Stimulated activated naive CD8-positive, alpha-beta T cell treated with anti-CD3 and anti-CD28 coated beads, Interleukin-15, Interleukin-2, amounts not matched to agents 100 ng/mL and 50 ng/mL, for 24 hours (primary cell): ENCODE data around the gene ANKRD13B.

ENCODE experiments used
- H3K27ac Mint-ChIP-seq: one replicate; pipeline ENCODE4 v1.8.0; 2021; ENCODE audit warnings: mild to moderate bottlenecking, mixed read lengths
- H3K27me3 Mint-ChIP-seq: one replicate; pipeline ENCODE4 v1.8.0; 2021; ENCODE audit warnings: mixed read lengths
- H3K36me3 Mint-ChIP-seq: one replicate; pipeline ENCODE4 v1.8.0; 2021; ENCODE audit warnings: low read depth, mixed read lengths
- H3K4me1 Mint-ChIP-seq: one replicate; pipeline ENCODE4 v1.8.0; 2021; ENCODE audit warnings: low read depth, mixed read lengths
- H3K4me3 Mint-ChIP-seq: one replicate; pipeline ENCODE4 v1.8.0; 2021; ENCODE audit warnings: mild to moderate bottlenecking, mixed read lengths
- H3K9me3 Mint-ChIP-seq: one replicate; pipeline ENCODE4 v1.8.0; 2021; ENCODE audit warnings: mixed read lengths

Gene ANKRD13B

GRCh38 chr17:29612404-29613280 is 19.7 kb downstream of the ANKRD13B start:
- Mint-ChIP-seq H3K27ac (no peak overlapping the region), H3K27me3 (no peaks in the 10 kb centered on the region), H3K9me3 (no peaks in the 10 kb centered on the region), H3K36me3 (peaks cover 4% of the 10 kb centered on the region), H3K4me1 (peaks cover 39% of the 10 kb centered on the region), H3K4me3 (no peak overlapping the region)

DNA sequence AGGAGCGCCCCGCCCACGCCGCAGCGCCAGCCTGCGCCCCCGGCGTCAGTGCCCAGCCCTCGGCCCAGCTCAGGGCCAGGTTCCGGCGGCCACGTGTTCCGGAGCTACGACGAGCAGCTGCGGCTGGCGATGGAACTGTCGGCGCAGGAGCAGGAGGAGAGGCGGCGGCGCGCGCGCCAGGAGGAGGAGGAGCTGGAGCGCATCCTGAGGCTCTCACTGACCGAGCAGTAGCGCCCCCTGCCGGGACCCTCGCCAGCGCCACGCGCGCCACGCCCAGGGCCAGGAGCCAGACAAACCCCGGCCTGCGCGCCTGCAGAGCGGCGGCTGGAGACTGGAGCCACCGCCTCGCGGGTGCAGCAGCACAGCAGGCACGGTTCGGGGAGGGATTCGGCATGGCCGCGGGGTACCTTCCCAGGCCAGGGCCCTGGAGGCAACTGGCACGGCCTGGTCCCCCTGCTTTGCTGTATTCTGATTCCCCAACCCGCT is 20.5 kb downstream of the ANKRD13B start:
- no peaks in the 10 kb centered on the region for H3K27me3 Mint-ChIP-seq
- peak overlapping the region; percentile 60 for H3K4me3 Mint-ChIP-seq
- H3K9me3 Mint-ChIP-seq, result no peaks in the 10 kb centered on the region
- H3K27ac Mint-ChIP-seq, result no peak overlapping the region
- peaks cover 4% of the 10 kb centered on the region for H3K36me3 Mint-ChIP-seq
- peaks cover 43% of the 10 kb centered on the region for H3K4me1 Mint-ChIP-seq

DNA sequence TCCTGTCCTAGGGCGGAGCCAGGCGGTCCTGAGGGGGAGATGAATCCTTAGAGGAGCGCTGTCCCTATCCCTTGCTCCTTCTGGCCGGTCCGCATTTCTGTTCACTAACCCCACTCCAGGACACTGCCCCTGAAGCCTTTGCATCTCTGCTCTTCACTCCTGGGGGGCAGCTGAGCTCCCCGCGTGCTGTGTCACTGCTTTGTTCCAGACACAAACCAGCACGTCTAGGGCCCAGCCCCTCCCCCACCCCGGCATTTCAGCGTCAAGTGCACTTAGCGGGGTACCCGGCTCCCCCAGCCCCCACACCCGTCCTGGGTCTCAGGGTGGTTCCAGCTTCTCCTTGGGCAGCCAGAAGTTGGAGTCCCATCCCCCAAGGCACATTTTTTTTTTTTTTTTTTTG is 20.9 kb downstream of the ANKRD13B start:
- no peaks in the 10 kb centered on the region for H3K27me3 Mint-ChIP-seq
- peaks cover 45% of the 10 kb centered on the region for H3K4me1 Mint-ChIP-seq
- peak overlapping the region; percentile 60 for H3K4me3 Mint-ChIP-seq
- peaks cover 4% of the 10 kb centered on the region for H3K36me3 Mint-ChIP-seq
- H3K9me3 Mint-ChIP-seq, result no peaks in the 10 kb centered on the region
- no peak overlapping the region for H3K27ac Mint-ChIP-seq

DNA sequence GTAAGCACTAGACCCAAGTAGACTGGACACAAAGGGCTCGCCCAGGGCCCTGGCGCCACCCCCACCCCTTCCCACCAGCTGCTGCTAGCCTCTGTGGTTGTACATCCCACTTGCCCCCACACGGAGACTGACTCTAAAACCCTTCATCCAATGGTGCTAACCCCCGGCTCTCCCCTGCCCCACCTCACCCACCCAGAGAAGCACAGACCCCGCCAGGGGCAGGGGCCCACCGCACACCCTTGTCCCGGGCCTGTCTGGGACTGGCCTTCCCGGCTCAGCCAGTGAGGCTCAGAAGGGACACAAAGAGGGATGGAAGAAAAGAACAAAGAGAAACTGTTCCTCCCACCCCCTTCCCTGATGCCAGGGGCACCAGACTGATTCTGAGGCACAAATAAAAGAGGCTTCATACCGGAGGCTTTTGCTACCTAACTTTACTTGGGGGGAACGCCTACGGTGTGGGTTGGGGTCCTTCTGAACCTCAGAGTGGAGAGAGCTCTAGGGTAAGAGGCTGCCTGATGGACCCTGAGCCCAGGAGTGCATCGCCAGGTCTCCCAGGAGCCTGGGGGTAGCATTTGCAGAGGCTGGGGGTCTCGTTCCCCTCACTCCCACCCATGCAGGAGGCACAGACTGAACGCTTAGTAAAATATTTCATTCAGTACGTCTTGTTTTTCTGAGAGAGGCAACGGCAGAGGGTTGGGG is 21.6 kb downstream of the ANKRD13B start:
- H3K36me3 Mint-ChIP-seq, result peaks cover 2% of the 10 kb centered on the region
- H3K9me3 Mint-ChIP-seq, result no peaks in the 10 kb centered on the region
- H3K27me3 Mint-ChIP-seq, result no peaks in the 10 kb centered on the region
- H3K4me1 Mint-ChIP-seq, result peaks cover 45% of the 10 kb centered on the region
- H3K4me3 Mint-ChIP-seq, result peak overlapping the region; percentile 80
- no peak overlapping the region for H3K27ac Mint-ChIP-seq

GRCh38 chr17:29615048-29615385 is 22.1 kb downstream of the ANKRD13B start:
- H3K27me3 Mint-ChIP-seq, result no peaks in the 10 kb centered on the region
- H3K4me1 Mint-ChIP-seq, result peaks cover 45% of the 10 kb centered on the region
- H3K27ac Mint-ChIP-seq, result peak overlapping the region; percentile 63
- no peaks in the 10 kb centered on the region for H3K9me3 Mint-ChIP-seq
- H3K36me3 Mint-ChIP-seq, result no peaks in the 10 kb centered on the region
- H3K4me3 Mint-ChIP-seq, result peak overlapping the region; percentile 80

DNA sequence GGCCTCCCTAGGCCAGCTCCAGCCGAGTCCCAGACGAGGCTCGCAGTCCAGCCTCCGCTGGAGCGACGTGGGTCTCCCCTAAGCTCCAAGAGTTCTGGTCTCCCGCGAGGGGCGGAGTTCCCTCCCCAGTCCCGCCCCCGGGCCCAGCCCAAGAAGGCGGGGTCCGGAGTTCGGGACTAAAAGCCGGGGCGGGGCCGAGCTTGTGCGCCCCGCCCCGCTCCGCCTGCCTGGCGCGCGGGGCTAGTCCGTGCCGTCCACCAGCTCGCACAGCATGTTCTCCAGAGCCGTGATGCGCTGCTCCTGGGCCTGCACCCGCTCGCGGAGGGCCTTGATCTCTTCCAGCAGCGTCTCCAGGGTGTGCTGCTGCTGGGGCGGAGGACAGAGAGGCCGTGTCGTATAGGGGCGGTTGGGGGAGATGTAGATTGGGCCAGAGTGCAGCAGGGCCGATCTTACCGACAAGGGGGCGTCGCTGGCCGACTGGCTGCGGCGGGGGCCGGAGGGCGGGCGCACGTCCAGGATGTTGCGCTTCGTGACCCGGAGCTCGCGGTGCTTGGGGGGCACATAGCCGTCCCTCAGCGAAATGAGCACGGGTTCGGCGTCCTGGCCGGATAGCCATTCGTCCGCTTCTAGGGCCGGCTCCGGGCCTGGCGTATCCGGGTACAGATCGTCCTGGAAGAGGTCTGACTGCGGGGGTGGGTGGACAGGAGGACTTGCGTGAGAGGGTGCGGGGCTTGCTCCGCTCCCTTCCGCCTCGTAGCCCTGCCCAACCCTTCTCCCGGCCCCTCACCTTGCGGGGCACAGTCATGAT is 22.8 kb downstream of the ANKRD13B start:
- Mint-ChIP-seq H3K27ac (peak overlapping the region; percentile 72), H3K9me3 (no peaks in the 10 kb centered on the region), H3K4me3 (peak overlapping the region; percentile 80), H3K27me3 (no peaks in the 10 kb centered on the region), H3K4me1 (peaks cover 45% of the 10 kb centered on the region), H3K36me3 (no peaks in the 10 kb centered on the region)

DNA sequence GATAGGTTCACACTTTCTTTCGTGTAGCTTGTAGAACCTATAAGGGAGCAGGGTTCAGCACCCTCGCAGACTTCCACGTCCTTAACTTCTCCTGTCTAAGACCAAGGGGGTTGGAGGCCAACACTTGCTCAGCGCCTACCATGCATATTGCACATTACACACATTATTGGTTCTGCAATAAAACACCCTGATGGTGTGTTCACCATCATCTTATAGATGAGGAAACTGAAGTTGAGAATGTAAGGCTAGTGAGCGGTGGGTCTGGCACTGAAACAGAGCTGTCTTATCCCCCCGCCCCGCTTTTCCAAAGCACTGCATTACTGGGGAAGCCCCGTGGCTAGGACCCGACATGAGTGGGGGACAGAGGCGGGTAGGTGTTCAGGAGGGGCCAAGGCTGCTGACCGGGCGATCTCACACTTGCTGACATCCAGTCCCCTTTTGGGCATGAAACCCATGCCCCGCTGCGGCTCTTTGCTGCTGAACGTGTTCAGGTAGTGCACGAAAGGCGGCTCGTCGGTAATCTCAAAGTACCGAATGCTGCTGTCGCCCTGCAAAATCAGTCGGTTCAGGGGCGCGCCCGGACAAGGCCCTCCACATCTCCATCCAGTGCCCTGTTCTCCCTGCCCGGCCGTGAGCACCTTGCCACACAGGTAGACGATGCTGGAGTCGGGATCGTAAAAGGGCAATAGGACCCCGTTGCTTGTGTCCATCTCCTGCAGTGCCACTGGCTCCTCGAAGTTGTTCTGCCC is 23.5 kb downstream of the ANKRD13B start:
- no peaks in the 10 kb centered on the region for H3K9me3 Mint-ChIP-seq
- no peak overlapping the region for H3K27ac Mint-ChIP-seq
- H3K4me1 Mint-ChIP-seq, result peaks cover 48% of the 10 kb centered on the region
- H3K4me3 Mint-ChIP-seq, result peak overlapping the region; percentile 80
- no peaks in the 10 kb centered on the region for H3K36me3 Mint-ChIP-seq
- no peaks in the 10 kb centered on the region for H3K27me3 Mint-ChIP-seq

GRCh38 chr17:29617125-29617480 is 24.2 kb downstream of the ANKRD13B start:
- H3K36me3 Mint-ChIP-seq, result no peaks in the 10 kb centered on the region
- no peaks in the 10 kb centered on the region for H3K9me3 Mint-ChIP-seq
- H3K27me3 Mint-ChIP-seq, result no peaks in the 10 kb centered on the region
- peak overlapping the region; percentile 89 for H3K27ac Mint-ChIP-seq
- peak overlapping the region; percentile 80 for H3K4me3 Mint-ChIP-seq
- H3K4me1 Mint-ChIP-seq, result peaks cover 54% of the 10 kb centered on the region

- Mint-ChIP-seq H3K27ac (peak overlapping the region; percentile 89), H3K9me3 (no peaks in the 10 kb centered on the region), H3K27me3 (no peaks in the 10 kb centered on the region), H3K4me1 (peaks cover 56% of the 10 kb centered on the region), H3K36me3 (no peaks in the 10 kb centered on the region), H3K4me3 (peak overlapping the region; percentile 80)
These were observed 24.7 kb downstream of the ANKRD13B start for GRCh38 chr17:29617481-29618271.

- Mint-ChIP-seq H3K9me3 (no peaks in the 10 kb centered on the region), H3K4me3 (peak overlapping the region; percentile 80), H3K36me3 (no peaks in the 10 kb centered on the region), H3K27me3 (no peaks in the 10 kb centered on the region), H3K27ac (no peak overlapping the region), H3K4me1 (peaks cover 63% of the 10 kb centered on the region)
These were observed 25.5 kb downstream of the ANKRD13B start for GRCh38 chr17:29618272-29619065.

- Mint-ChIP-seq H3K9me3 (no peaks in the 10 kb centered on the region), H3K4me3 (no peak overlapping the region), H3K36me3 (no peaks in the 10 kb centered on the region), H3K27ac (no peak overlapping the region), H3K4me1 (peaks cover 64% of the 10 kb centered on the region), H3K27me3 (no peaks in the 10 kb centered on the region)
These were observed 26.3 kb downstream of the ANKRD13B start for GRCh38 chr17:29619251-29619650.

- H3K27ac Mint-ChIP-seq, result no peak overlapping the region
- no peak overlapping the region for H3K4me3 Mint-ChIP-seq
- no peaks in the 10 kb centered on the region for H3K36me3 Mint-ChIP-seq
- H3K9me3 Mint-ChIP-seq, result no peaks in the 10 kb centered on the region
- H3K4me1 Mint-ChIP-seq, result peaks cover 64% of the 10 kb centered on the region
- no peaks in the 10 kb centered on the region for H3K27me3 Mint-ChIP-seq
These were observed 27.3 kb downstream of the ANKRD13B start for GRCh38 chr17:29620271-29620670.

DNA sequence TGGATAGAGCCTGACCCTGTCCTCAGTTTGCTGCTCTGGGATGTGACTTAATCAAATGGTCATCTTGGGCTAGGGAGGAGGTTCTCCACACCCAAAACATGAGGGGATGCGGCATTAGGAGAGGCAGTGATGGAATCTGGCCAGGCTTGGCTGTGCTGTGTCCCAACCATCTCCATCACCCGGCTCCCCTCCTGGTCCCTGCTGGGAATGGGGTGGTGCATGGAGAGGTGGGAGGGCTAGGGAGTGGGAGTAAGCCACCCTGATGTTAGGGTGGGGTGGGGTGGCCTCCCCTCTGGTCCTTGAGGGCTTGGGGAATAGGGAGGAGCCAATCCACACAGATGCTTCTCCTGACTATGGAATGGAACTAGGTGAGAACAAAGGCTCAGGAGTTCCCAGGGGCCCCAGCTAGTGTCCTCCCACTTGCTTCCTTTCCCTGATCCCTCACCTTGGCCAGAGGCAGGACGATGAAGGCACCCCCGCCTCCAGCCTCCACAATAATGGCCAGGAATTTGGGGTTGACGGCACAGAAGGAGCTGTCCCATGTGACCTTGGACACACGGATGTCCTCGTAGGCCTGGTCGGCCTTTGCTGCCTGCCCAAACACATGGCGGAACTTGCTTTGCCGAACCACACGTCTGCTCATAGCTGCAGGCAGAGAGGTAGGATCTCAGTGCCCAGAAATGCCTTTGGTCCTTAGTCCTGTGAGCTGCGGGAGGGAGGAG is 28.0 kb downstream of the ANKRD13B start:
- H3K4me1 Mint-ChIP-seq, result peaks cover 64% of the 10 kb centered on the region
- no peaks in the 10 kb centered on the region for H3K9me3 Mint-ChIP-seq
- peaks cover 3% of the 10 kb centered on the region for H3K36me3 Mint-ChIP-seq
- H3K27ac Mint-ChIP-seq, result peak overlapping the region; percentile 12
- no peaks in the 10 kb centered on the region for H3K27me3 Mint-ChIP-seq
- H3K4me3 Mint-ChIP-seq, result peak overlapping the region; percentile 81
